ENCODE data around the gene RPS6KA4. TPM values are rescaled to one million over a fixed set of nuclear protein-coding genes. Genes with fewer than 3 reads are reported as not detected.

The RPS6KA4 gene
- total and polyA plus RNA-seq, 10 donors, result 18.8 to 47.5 (median 37.7) TPM

- peaks cover 0 to 72% (median 14%) of the 10 kb centered on the region in 6 donors for H3K36me3 ChIP-seq
- peaks cover 29 to 87% (median 53%) of the 10 kb centered on the region in 6 donors for H3K4me1 ChIP-seq
- no peaks in the 10 kb centered on the region for H3K9me3 ChIP-seq
- WGBS, 5 donors, result 20 to 29% (median 26%) methylated on average over 16 to 23 of the region's 23 CpGs
- peak; percentile 92 for DNase-seq
- peak overlapping the region in 7 of 8 donors; percentile 21 to 61 (median 28) for H3K4me3 ChIP-seq
- intact Hi-C loops (cut with DNase I; ENCODE audit: low total_unique reads), result no loop called here
- H3K27ac ChIP-seq, result peak overlapping the region in 7 of 8 donors; percentile 41 to 88 (median 73)
- H3K27me3 ChIP-seq (replicated peaks in 1 of 7), result no peaks in the 10 kb centered on the region
- TF ChIP-seq CTCF (IDR thresholded peaks at IDR 0.05 in 8 of 11, conservative IDR thresholded peaks at IDR 0.05 in 3 of 11) (peak; percentile 53 to 85 (median 78)), POLR2A (IDR thresholded peaks at IDR 0.05) (no peak), POLR2AphosphoS5 (IDR thresholded peaks at IDR 0.05) (peak; percentile 57 to 81 (median 80))
Measured at GRCh38 chr11:64355078-64355940, 3.7 kb upstream of the RPS6KA4 start.

- intact Hi-C loops (cut with DNase I; ENCODE audit: low total_unique reads), result no loop called here
- H3K9me3 ChIP-seq, result no peaks in the 10 kb centered on the region
- peaks cover 34 to 94% (median 61%) of the 10 kb centered on the region in 6 donors for H3K4me1 ChIP-seq
- TF ChIP-seq CTCF (IDR thresholded peaks at IDR 0.05 in 8 of 11, conservative IDR thresholded peaks at IDR 0.05 in 3 of 11) (peak in 4 of 11 experiments; percentile 15 to 42 (median 24)), POLR2A (IDR thresholded peaks at IDR 0.05) (no peak), POLR2AphosphoS5 (IDR thresholded peaks at IDR 0.05) (peak in 1 of 3 donors; percentile 23)
- H3K4me3 ChIP-seq, result no peak overlapping the region
- peak overlapping the region in 4 of 8 donors; percentile 84 to 89 (median 86) for H3K27ac ChIP-seq
- WGBS, 5 donors, result 76 to 90% (median 83%) methylated on average over 20 to 25 of the region's 25 CpGs
- DNase-seq, result no peak
- H3K27me3 ChIP-seq (replicated peaks in 1 of 7), result no peaks in the 10 kb centered on the region
- H3K36me3 ChIP-seq, result peaks cover 0 to 72% (median 25%) of the 10 kb centered on the region in 6 donors
Measured at GRCh38 chr11:64356498-64357411, 2.2 kb upstream of the RPS6KA4 start.

GRCh38 chr11:64357446-64357845 is 1.5 kb upstream of the RPS6KA4 start:
- Histone ChIP-seq H3K27me3 (replicated peaks in 1 of 7) (no peaks in the 10 kb centered on the region), H3K27ac (peak overlapping the region in 6 of 8 donors; percentile 83 to 89 (median 84)), H3K4me3 (no peak overlapping the region), H3K36me3 (peaks cover 0 to 72% (median 30%) of the 10 kb centered on the region in 6 donors), H3K4me1 (peaks cover 34 to 96% (median 61%) of the 10 kb centered on the region in 6 donors), H3K9me3 (no peaks in the 10 kb centered on the region)
- intact Hi-C loops (cut with DNase I; ENCODE audit: low total_unique reads), result no loop called here
- WGBS, 5 donors, result 83 to 96% (median 87%) methylated on average over 5 to 6 of the region's 6 CpGs
- no peak for DNase-seq
- TF ChIP-seq POLR2A (IDR thresholded peaks at IDR 0.05), result no peak
- no peak for TF ChIP-seq POLR2AphosphoS5 (IDR thresholded peaks at IDR 0.05)
- TF ChIP-seq CTCF (IDR thresholded peaks at IDR 0.05 in 8 of 11, conservative IDR thresholded peaks at IDR 0.05 in 3 of 11), result no peak
